ENCODE measurements around the gene ACTR2.
A peak's percentile ranks its signal among the peaks of the same experiment; 100 is the strongest.
"Not testable (repeated sequence)": the region's sequence is repeated elsewhere in the genome, so short reads cannot be mapped to it uniquely, and the experiment has no call there.

Gene ACTR2

GRCh38 chr2:65314801-65315441 lies 87.3 kb downstream of the ACTR2 start:
- no peak for DNase-seq (ENCODE audit: low spot score)

GRCh38 chr2:65316072-65316471 lies 88.4 kb downstream of the ACTR2 start:
- DNase-seq (ENCODE audit: low spot score): no peak

GRCh38 chr2:65317351-65317750 lies 89.7 kb downstream of the ACTR2 start:
- DNase-seq (ENCODE audit: low spot score): not testable (repeated sequence)

GRCh38 chr2:65317841-65318240 lies 90.2 kb downstream of the ACTR2 start:
- no peak for DNase-seq (ENCODE audit: low spot score)

GRCh38 chr2:65319072-65319673 lies 91.5 kb downstream of the ACTR2 start:
- no peak for DNase-seq (ENCODE audit: low spot score)

GRCh38 chr2:65319674-65320041 lies 92.0 kb downstream of the ACTR2 start:
- DNase-seq (ENCODE audit: low spot score): no peak

- peak; percentile 25 for DNase-seq (ENCODE audit: low spot score)
Measured at GRCh38 chr2:65320042-65320725, 92.6 kb downstream of the ACTR2 start.

Data from NAMALWA (cell line).